ENCODE results near the gene RAP2C.

DNA sequence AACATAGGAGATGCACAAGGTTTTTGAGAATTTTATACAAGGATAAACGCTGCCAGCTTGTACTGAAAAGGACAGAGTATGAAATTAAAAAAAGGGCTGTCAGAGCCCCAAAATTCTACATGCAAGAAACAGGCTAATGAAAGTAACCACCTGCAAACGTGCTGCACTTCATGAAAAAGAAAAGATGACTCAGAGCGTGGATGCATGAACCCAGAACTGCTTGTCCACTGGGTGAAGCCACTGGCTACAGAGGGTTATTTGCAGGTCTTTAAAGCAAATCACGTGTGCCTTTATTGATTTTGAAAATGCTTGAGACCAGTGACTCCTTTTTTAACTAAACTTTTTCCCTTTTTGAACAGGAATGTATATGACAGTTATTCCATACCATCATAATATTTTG, 66.1 kb downstream of the RAP2C start:
- TF ChIP-seq EZH2 (IDR thresholded peaks at IDR 0.05; ENCODE audit: low read length, unreplicated experiment) = no peak
- TF ChIP-seq, protein P1, sequence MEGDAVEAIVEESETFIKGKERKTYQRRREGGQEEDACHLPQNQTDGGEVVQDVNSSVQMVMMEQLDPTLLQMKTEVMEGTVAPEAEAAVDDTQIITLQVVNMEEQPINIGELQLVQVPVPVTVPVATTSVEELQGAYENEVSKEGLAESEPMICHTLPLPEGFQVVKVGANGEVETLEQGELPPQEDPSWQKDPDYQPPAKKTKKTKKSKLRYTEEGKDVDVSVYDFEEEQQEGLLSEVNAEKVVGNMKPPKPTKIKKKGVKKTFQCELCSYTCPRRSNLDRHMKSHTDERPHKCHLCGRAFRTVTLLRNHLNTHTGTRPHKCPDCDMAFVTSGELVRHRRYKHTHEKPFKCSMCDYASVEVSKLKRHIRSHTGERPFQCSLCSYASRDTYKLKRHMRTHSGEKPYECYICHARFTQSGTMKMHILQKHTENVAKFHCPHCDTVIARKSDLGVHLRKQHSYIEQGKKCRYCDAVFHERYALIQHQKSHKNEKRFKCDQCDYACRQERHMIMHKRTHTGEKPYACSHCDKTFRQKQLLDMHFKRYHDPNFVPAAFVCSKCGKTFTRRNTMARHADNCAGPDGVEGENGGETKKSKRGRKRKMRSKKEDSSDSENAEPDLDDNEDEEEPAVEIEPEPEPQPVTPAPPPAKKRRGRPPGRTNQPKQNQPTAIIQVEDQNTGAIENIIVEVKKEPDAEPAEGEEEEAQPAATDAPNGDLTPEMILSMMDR (conservative IDR thresholded peaks at IDR 0.05; ENCODE audit: low read depth, low read length) = no peak

All from PC-3 (cell line).